Esophagus muscularis mucosa (tissue), 4 donors: ENCODE data around the gene OTOG. TPM values are rescaled to one million over a fixed set of nuclear protein-coding genes. Genes with fewer than 3 reads are reported as not detected.

ENCODE experiments used
- DNase-seq: peaks from one replicate; pipeline ENCODE4 v3.0.0-alpha.2; 2017; ENCODE audit errors: extremely low spot score
- H3K27ac ChIP-seq, 4 donors: fragments of 200-600 bp; sonication (generic); replicated peaks in 1 of 4; 1 replicate in 3 of 4; 2 replicates in 1 of 4; pipeline ENCODE4 v1.5.1; 2016 to 2019; ENCODE audit warnings: mild to moderate bottlenecking in 1 of 4
- H3K27me3 ChIP-seq, 4 donors: fragments of 200-600 bp; sonication (generic); one replicate each; pipeline versions ENCODE4 v1.5.1 to v1.6.0; 2016 to 2019
- H3K36me3 ChIP-seq, 4 donors: fragments of 200-600 bp; sonication (generic); one replicate each; pipeline ENCODE4 v1.5.1; 2016 to 2019
- H3K4me1 ChIP-seq, 4 donors: fragments of 200-600 bp; sonication (generic); one replicate each; pipeline ENCODE4 v1.5.1; 2016 to 2019
- H3K4me3 ChIP-seq, 4 donors: fragments of 200-600 bp; sonication (generic); 1 replicate in 2 of 4; 2 replicates in 2 of 4; pipeline ENCODE4 v1.5.1; 2016 to 2019; ENCODE audit warnings: mild to moderate bottlenecking in 4 of 4, moderate library complexity in 1 of 4
- H3K9me3 ChIP-seq, 4 donors: fragments of 200-600 bp; sonication (generic); 1 replicate in 3 of 4; 2 replicates in 1 of 4; pipeline ENCODE4 v1.5.1; 2016 to 2019
- CTCF ChIP-seq, 3 experiments: fragments of 200-600 bp in 2 of 3; fragments of 450-650 bp in 1 of 3; sonication (generic) in 2 of 3; IDR thresholded peaks; one replicate each; pipeline ENCODE4 v1.5.1; 2017 to 2019; ENCODE audit warnings: antibody characterized with exemption in 3 of 3, mild to moderate bottlenecking in 2 of 3, moderate library complexity in 1 of 3
- EP300 ChIP-seq: sonication (generic); formaldehyde crosslinking; IDR thresholded peaks from one replicate; pipeline ENCODE4 v1.6.1; 2017; ENCODE audit warnings: antibody characterized with exemption
- POLR2A ChIP-seq: fragments of 450-650 bp; IDR thresholded peaks from one replicate; pipeline ENCODE4 v1.6.1; 2017; ENCODE audit warnings: antibody characterized with exemption, moderate library complexity, mild to moderate bottlenecking, low read depth
- POLR2AphosphoS5 ChIP-seq, 2 donors: sonication (generic); formaldehyde crosslinking; IDR thresholded peaks; one replicate each; pipeline ENCODE4 v1.6.1; 2017; ENCODE audit warnings: antibody characterized with exemption in 2 of 2
- WGBS: methylation state at CpG from one replicate; pipeline ENCODE4 v1.1.5; 2018; 5-methylcytosine and 5-hydroxymethylcytosine counted together
- intact Hi-C: fragments of 100-400 bp; cut with DNase I; formaldehyde crosslinking; loops from one replicate; pipeline ENCODE4 v1.15.1; 2023
- total RNA-seq, 4 donors: library from RNA; depleted of rRNA; stranded (reverse); fragments of >200 nt; gene quantifications; one replicate each; pipeline versions ENCODE4 v1.1.0 to v1.2.1, GENCODE V29; 2016

OTOG gene
- total RNA-seq, 4 donors from 2014 or later: not detected

- Histone ChIP-seq H3K27me3 (peaks cover 0 to 10% (median 0%) of the 10 kb centered on the region in 4 donors), H3K27ac (no peak overlapping the region), H3K4me3 (no peak overlapping the region), H3K4me1 (no peaks in the 10 kb centered on the region), H3K36me3 (no peaks in the 10 kb centered on the region), H3K9me3 (no peaks in the 10 kb centered on the region)
- no peak for DNase-seq
- no peak for TF ChIP-seq EP300
- no peak for TF ChIP-seq POLR2A
- TF ChIP-seq CTCF (IDR thresholded peaks at IDR 0.05): no peak
- TF ChIP-seq POLR2AphosphoS5 (IDR thresholded peaks at IDR 0.05): no peak
- 87% methylated on average over 7 of the region's 7 CpGs for WGBS
- intact Hi-C loops: no loop called here
Observed at GRCh38 chr11:17590463-17590862, 43.4 kb downstream of the OTOG start.

- 78% methylated on average over 5 of the region's 11 CpGs for WGBS
- TF ChIP-seq POLR2A (no peak), POLR2AphosphoS5 (IDR thresholded peaks at IDR 0.05) (no peak), CTCF (IDR thresholded peaks at IDR 0.05) (no peak), EP300 (no peak)
- Histone ChIP-seq H3K4me3 (no peak overlapping the region), H3K36me3 (no peaks in the 10 kb centered on the region), H3K27me3 (peaks cover 0 to 10% (median 0%) of the 10 kb centered on the region in 4 donors), H3K9me3 (no peaks in the 10 kb centered on the region), H3K4me1 (no peaks in the 10 kb centered on the region), H3K27ac (no peak overlapping the region)
- intact Hi-C loops: no loop called here
- no peak for DNase-seq
Observed at GRCh38 chr11:17591293-17591692, 44.2 kb downstream of the OTOG start.

DNA sequence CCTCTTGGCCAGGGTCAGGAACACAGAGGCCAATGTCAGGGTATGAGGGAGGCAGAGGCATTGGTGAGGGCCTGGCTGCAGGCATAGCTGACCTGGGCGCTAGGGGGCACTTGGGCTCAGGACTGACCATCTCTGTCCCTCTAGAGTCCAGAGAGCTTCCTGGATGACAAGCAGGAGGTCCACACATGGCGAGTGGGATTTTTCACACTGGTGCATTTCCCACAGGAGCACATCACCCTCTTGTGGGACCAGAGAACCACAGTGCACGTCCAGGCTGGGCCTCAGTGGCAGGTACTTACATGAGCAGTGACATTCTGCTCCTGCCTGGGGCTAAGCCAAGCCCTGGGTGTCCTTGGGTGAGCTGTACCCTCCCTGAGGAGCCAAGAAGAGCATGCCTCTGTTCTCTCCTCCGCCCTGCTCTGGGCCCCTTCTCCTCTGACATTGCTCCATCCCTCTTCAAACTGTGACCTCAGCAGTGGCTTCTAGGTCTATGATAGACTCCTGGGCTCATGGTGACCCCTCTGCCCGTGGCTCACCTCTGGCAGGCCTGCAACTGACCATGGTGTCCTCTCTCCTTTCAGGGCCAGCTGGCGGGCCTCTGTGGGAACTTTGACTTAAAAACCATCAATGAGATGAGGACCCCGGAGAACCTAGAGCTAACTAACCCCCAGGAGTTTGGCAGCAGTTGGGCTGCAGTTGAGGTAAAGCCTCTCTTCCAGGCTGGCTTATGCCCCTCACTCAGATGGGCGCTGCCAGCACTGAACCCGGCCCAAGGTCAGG, 46.6 kb downstream of the OTOG start:
- Histone ChIP-seq H3K27ac (no peak overlapping the region), H3K27me3 (peaks cover 0 to 11% (median 0%) of the 10 kb centered on the region in 4 donors), H3K9me3 (no peaks in the 10 kb centered on the region), H3K4me3 (no peak overlapping the region), H3K4me1 (no peaks in the 10 kb centered on the region), H3K36me3 (no peaks in the 10 kb centered on the region)
- WGBS: 73% methylated on average over 7 of the region's 9 CpGs
- intact Hi-C loops: no loop called here
- no peak for TF ChIP-seq POLR2AphosphoS5 (IDR thresholded peaks at IDR 0.05)
- no peak for DNase-seq

- no peaks in the 10 kb centered on the region for H3K9me3 ChIP-seq
- H3K27ac ChIP-seq: no peak overlapping the region
- WGBS: 93% methylated on average over 5 of the region's 5 CpGs
- H3K27me3 ChIP-seq: peaks cover 0 to 20% (median 0%) of the 10 kb centered on the region in 4 donors
- H3K4me3 ChIP-seq: no peak overlapping the region
- H3K4me1 ChIP-seq: no peaks in the 10 kb centered on the region
- H3K36me3 ChIP-seq: no peaks in the 10 kb centered on the region
- TF ChIP-seq EP300 (no peak), CTCF (IDR thresholded peaks at IDR 0.05) (no peak), POLR2AphosphoS5 (IDR thresholded peaks at IDR 0.05) (no peak), POLR2A (no peak)
- intact Hi-C loops: loop anchor here (5.0 kb wide), 1 partner anchor 383 kb away; no protein-coding TSS in a partner anchor
- no peak for DNase-seq
Observed at GRCh38 chr11:17594686-17595192, 47.7 kb downstream of the OTOG start.

DNA sequence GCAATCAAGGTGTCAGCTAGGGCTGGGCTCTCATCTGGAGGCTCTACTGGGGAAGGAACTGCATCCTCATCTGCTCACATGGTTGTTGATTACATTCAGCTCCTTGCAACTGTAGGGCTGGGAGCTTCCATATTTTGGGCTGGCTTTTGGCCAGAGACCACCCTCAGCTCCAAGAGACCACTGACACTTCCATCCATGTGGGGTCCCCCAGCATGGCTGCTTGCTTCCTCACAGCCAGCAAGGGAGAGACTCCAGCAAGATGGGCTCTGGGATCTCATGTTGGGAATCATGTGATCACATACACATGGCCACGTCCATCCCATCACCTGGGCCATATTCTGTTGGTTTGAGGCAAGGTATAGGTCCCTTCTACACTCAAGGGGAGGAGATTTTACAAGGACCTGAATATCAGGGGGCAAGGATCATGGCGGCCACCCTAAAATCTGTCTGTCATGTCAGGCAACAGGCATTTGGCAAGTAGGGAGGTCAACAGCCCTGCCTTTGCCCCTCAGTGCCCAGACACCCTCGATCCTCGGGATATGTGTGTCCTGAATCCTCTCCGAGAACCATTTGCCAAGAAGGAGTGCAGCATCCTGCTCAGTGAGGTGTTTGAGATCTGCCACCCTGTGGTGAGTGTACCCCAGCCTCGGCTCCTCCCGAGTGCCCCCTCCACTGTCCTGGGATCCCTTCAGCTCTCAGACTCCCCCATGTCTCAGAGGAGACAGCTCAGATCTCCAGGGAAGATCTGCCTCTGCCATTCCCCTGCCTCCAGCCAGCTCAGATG, 48.7 kb downstream of the OTOG start:
- TF ChIP-seq CTCF (IDR thresholded peaks at IDR 0.05): no peak
- TF ChIP-seq POLR2A: no peak
- no peak for TF ChIP-seq EP300
- TF ChIP-seq POLR2AphosphoS5 (IDR thresholded peaks at IDR 0.05): no peak
- no peaks in the 10 kb centered on the region for H3K36me3 ChIP-seq
- H3K27me3 ChIP-seq: peaks cover 0 to 21% (median 0%) of the 10 kb centered on the region in 4 donors
- WGBS: 83% methylated on average over 7 of the region's 7 CpGs
- H3K4me1 ChIP-seq: no peaks in the 10 kb centered on the region
- H3K4me3 ChIP-seq: no peak overlapping the region
- no peak overlapping the region for H3K27ac ChIP-seq
- no peak for DNase-seq
- H3K9me3 ChIP-seq: no peaks in the 10 kb centered on the region
- intact Hi-C loops: loop anchor here (5.0 kb wide), 1 partner anchor 382 kb away; no protein-coding TSS in a partner anchor
